CD4-positive, alpha-beta T cell treated with Interleukin-6 for 4 hours (primary cell): ENCODE results near the gene STK4.

Source experiments
- DNase-seq: peaks from one replicate; pipeline ENCODE4 v3.0.0-alpha.2; 2020; ENCODE audit warnings: mixed read lengths

STK4 gene

DNA sequence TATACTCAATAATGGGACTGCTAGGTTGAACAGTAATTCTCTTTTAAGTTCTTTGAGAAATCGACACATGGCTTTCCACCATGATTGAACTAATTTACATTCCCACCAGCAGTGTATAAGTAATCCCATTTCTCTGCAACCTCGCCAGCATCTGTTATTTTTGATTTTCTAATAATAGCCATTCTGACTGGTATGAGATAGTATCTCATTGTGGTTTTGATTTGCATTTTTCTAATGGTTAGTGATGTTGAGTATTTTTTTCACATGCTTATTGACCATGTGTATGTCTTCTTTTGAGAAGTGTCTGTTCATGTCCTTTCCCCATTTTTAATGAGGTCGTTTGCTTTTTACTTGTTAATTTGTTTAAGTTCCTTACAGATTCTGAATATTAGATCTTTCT, 66.5 kb downstream of the STK4 start:
- DNase-seq = no peak

DNA sequence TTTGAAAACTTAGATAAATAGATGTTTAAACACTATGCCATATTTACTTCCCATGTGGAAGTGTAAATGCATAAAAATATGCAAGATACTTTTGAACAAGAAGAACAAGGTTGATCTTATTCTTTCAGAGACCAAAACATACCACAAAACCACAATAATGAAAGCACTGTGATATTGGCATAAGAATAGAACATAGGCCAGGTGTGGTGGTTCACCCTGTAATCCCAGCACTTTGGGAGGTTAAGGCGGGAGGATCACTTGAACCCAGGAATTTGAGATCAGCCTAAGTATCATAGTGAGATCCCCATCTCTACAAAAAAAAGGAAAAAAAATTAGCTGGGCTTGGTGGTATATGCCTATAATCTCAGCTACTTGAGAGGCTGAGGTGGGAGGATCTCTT, 68.1 kb downstream of the STK4 start:
- DNase-seq = no peak

DNA sequence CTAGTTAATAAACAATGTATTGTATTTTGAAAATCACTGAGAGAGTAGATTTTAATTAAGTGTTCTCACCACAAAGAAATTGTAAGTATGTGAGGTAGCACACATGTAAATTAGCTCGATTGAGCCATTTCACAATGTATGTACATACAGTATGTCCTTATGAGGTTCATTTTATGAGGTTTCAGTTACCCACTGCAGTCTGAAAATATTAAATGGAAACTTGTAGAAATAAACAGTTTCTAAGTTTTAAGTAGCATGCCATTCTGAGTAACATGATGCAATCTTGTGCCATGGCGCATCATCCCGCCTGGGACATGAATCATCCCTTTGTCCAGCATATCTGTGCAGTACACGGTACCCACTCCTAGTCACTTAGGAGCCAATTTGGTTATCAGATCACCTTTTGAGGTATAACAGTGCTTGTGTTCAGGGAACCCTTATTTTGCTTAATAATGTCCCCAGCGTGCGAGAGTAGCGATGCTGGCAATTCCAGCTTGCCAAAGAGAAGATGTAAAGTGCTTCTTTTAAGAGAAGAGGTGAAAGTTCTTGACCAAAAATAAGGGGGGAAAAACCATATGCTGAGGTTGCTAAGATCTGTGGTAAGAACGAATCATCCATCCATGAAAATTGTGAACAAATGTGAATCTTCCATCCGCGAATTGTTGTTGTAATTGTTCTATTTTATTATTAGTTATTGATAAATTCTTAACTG, 69.9 kb downstream of the STK4 start:
- DNase-seq = peak; percentile 44

DNA sequence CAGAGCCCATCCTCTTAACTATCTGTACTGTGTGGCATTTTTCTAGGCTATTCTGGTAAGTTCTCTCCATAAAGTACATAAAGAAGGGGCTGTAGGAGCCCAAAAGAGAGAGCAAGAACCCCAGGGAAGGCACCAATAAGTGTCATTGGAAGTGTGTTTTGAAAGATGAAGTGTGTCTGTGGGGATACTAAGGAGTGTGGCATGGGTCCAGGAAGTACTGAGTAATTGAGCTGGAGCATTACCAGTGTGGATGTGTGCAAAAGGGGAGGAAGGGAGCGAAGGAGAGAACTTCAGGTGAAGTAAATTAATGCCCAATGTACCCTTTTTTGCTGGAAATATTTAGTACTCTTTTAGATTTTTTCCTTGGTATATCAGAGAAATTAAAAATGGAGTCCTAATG, 70.7 kb downstream of the STK4 start:
- no peak for DNase-seq

DNA sequence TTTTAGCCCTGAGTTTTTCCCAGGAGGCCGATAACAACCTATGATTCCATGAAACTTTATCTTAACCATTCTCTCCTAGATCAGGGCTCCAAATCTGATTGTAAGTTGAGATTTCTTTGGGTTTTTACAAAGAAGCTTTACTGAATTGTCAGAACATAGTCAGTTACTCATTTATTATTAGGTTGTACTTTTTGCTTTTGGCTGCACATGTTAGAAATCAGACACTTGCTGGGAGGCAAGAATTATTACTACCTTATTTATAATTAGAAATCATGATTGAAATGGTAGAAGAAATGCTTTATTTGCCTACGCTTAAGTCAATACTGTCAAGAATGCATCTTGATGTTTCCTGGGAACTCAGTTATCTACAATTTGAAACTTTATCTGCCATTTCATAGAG, 71.3 kb downstream of the STK4 start:
- no peak for DNase-seq

DNA sequence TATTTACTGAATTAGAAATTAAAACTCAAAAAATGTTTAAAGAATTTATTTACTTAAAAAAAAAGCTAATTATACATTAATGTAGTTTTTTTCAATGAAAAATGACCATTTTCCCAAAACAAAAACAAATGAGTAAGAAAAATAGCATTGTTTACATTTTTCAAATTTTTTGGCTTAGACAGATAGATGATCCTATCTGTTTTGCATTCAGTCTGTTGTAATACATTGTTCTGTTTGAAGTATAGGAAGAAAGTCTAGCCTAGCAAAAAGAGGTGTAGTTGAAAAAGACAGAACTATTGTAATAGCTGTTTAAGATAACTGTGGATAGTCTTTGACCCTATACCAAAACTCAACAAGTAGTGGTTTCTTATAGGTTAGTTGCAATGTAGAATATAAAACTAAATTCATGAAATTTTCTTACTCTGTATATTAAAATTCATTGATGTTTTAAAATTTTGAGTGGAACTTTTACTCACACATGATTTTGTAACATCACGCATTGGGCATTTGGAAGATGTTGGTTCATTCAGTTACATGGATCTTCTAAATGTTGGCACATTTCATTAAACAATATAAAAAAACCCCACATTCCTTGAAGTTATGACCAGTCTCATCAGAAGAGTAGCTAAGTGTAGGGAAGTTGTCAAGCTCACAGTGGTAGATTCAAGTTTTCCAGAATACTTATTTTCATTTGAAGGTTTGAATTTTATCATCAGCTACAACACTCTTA, 72.6 kb downstream of the STK4 start:
- no peak for DNase-seq

DNA sequence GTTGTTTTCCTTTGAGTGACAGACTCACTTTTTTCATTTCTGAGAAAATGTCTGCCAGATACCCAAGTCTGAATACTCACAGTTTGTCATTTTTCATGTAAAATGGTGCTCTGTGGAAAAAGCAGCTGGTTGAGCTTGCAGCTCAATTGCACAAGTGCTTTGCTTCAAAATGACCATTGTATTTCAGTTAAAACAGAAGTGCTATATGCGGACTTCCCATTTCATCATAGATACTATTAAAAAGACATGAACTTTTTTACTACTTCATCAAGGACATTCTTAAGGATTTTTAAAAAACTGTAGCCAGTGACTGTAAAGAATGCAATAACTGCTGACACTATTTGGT, 73.1 kb downstream of the STK4 start:
- DNase-seq = no peak

DNA sequence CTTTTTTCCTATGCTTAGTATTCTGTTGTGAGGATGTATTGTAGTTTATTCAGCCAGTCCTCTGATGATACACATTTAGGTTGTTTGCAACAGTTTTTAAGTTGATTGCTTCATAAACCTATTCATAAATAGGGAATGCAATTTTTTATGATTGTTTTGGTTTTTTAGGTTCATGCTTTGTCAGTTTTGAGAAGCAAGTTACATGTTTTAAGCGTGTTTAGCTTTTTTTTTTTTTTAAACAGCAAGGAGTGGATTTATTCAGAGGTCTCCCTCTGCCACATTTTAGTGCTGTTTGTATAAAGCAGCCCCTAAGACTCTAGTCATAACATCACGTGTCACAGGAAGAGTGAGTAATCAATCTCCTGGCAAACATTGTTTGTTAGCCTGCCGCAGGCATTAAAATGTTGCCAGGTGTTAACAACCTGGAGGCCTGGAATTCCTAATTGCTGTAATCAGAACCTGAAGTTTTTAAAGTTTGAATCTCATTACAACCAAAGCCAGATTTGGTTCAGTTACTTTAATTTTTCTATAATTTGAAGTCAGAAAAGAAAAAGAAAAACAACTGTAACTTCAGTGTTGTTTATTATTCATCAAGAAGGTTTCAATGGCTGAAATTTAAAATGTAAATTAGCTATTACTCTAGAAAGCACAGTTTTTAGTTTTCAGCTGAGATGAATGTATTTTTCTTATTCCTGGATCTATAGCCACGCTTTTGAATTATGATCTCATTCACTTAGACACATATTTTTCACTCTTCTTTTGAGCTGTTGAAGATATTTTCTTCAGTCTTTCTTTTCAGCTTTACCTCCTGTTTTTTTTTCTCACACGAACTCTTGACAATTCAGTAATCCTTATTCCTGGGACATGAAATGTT, 75.4 kb downstream of the STK4 start:
- DNase-seq = peak; percentile 30

DNA sequence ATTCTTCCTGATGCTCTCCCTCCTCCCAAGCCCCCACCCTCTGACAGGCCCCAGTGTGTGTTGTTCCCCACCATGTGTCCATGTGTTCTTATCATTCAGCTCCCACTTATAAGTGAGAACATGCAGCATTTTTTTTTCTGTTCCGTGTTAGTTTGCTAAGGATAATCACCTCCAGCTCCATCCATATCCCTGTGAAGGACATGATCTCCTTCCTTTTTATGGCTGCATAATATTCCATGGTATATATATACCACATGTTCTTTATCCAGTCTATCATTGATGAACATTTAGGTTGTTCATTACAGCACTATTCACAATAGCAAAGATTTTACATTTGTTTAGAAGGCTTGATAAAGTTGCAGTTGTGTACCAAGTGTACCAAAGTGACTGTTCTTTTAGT, 76.7 kb downstream of the STK4 start:
- DNase-seq = no peak

DNA sequence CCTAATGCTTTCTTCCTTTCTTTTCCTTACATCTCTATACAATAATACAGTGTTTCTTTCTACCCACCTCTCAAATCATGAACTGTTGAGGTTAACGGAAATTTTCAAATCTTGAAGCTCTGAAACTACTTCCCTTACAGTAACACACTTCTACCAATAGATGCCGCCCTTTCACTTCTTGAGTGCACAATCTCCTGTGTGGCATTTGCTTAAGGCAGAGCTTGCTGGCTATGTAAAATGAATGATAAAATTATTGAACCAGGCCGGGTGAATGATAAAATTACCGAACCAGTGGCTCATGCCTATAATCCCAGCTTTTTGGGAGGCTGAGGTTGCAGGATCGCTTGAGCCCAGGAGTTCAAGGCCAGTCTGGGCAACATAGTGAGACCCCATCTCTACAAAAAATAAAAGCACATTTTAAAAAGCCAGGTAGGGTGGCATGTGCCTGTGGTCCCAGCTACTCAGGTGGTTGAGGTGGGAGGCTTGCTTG, 77.8 kb downstream of the STK4 start:
- DNase-seq = peak; percentile 51

DNA sequence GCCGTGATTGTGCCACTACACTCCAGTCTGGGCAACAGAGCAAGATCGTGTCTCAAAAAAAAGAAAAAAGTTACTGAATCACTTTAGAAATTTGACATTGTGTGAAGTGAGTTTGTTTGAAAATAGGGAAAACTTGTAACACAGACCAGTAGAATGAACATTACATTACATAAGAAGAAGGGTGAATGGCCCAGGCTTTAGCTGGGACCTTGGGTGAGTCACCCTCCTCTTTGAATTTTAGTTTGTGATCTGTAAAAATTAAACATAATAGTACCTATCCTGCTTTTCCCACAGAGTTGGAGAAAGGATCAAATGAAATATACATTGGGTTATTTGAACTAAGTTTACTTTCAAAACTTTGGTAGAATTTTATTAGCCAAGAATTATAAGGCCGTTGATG, 78.3 kb downstream of the STK4 start:
- no peak for DNase-seq

DNA sequence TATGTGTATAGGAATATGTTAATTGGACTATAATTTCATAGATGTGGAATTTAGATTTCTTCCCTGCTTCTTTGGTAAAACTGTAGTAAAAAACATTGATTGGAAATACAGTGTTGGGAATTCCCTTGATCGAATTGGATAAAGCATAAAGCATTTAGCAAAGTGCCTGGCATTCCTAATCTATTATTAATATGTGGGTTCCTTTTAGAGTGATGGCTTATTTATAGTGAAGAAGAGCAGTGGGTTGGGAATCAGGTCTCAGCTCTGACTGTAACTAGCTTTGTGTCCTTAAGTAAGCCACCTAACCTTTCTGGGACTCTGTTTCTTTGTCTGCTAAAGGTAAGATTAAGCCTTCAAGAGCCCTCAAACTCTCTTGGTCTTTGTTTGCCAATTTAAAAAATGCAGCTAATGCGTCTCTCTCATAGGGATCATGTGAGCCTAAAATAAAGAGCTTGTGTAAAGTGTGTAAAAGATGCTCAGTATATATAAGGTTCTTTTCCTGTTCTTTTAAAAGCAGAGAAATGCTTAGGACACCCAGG, 81.3 kb downstream of the STK4 start:
- DNase-seq = no peak

DNA sequence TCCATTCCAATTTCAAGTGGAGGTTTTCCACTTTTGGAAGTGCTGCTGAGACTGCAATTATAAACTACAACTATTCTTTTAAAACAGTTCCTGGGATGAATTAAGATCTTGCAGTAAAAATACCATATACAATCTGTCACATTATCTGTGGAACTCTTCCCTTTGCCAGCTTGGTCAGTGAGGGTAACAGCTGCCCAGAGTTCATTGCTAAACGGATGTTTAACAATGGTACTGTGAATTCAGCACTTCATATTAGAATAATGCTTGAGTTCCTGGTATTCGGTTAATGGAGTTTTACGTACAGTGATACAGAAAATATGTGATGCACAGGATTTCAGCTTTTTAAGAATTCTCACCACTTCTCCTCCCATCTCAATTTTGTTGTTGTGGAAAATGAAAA, 83.1 kb downstream of the STK4 start:
- DNase-seq = no peak

DNA sequence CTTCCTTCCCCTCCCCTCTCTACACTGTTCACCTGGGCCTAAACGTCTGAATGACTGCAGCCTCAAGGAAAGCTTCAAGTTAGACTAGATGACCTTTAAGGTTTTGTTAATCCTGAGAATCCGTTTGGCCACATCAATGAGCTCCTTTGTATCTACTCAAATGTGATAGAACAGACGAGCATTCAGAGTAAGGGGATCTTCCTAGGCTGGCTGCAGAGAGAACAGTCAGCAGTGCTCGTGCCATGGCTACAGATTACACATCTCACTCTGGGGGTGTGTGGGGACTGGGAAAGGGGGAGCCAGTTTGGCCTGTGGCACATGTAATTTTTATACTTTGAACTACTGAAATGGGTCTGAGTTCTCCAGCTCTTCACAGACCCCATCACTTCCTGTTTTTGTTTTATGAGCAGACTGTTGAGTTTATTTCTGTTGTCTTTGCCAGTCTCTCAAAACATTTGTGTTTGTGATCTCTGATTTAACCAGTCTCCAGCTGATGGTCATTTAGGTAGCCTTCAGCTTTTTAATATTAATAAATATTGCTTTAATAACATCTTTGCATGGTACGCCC, 83.7 kb downstream of the STK4 start:
- DNase-seq = peak; percentile 17

DNA sequence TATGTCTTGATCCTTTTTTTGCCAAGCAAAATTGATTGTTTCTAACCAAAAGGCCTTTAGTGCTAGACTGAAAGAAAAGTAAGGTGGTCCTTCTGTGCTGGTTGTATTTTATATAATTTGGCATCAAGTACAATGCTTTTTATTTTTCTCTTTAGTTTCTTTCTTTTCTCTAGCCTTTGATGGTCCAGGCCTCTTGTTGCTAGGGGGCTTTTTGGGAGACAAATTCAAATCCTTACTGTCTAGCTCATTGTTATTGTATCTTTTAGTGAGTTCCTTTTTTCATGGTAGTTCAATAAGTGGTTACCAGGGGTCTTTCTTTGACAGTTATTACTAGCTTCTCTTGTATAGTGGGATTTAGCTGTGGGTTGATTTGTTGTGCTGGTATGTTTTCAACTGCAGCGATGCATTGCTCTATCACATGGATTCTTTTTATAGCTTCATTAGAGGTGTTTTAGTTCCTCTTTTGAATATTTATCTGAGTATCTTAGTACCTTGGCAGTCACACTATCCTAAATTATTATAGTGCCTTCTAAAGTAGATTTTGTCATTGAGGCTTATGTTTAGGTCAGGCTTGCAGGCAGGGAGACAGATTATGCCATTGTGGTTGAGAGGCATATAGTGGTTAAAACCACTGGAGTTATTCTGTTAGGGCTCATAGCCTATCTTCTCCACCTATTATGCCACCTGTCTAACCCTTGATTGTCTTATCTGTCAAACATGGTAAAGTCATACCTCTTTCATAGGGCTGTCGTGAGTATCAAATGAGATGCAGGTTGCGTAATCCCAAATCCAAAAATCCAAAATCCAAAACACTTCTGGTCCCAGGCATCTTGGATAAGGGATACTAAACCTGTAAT, 85.1 kb downstream of the STK4 start:
- peak; percentile 6 for DNase-seq

DNA sequence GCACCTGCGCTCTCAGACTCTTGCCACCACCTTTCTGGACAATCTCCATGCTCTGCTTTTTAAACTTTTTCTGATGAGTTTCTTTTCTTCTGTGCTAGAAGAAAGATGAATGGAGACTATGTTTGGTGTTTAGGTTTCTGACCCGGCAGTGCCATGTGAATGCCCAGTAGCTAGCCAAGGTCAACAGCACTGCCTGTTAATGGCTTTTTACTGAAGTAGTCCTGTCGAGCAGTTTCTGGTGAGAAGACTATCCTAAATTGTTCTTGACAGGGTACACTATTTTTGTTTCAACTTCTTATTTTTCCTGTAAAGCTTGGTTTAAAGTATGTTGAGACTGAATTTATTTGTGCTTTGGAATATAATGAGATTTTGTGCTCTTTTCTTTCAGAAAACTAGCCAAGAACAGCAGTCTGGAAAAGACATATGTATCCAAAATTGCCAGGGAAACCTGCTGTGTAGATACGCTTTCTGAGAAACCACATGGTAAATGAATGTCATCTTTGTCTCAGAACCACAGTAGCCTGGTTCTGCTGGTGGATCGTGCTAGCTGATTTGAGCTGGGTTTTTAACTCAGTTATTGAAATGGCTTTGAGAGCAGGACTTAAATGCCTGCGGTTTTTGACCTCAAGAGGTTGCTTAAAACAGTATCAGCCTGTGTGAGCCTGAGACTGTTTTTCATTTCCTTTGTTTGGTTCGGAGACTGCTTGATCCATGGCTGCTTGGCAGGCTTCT, 86.6 kb downstream of the STK4 start:
- peak; percentile 31 for DNase-seq

DNA sequence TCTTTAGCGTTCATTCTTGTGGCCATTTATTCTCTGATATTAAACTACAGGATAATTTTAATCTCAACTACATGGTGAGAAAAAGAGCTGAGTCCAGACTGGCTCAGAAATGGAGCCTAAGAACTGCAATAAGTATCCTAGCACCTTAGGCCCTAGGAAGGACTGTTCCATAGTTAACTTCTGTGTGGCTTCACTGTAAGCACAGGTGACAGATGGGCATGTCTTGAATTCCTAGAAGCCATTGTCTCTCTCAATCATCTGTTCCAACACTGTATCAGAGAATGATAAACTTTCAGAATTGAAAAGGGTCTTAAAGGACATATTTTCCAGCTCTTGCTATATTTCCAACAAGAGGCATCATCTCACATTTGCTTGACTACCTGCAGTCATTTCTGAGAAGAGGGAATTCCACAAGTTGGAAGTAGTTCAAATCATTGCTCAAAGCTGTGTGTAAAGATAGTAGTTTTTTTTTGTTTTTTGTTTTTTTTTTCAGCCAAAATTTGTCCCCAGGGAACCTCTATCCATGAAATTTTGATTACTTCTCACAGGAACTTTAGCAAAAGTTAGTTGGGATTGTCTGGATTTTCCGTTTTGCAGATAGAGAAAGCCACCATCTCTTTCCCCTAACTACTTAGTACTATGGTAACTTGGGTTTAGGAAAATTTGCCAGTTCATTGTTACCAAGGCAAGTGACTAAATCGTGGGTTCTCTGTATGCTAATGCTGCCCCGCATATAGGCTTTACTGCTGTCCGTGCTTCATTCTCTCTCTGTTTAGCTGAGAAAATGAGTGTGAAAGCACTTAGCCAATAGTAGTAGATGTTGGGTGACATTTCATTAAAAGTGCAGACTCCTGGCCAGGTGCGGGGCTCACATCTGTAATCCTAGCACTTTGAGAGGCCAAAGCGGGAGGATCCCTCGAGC, 87.4 kb downstream of the STK4 start:
- DNase-seq = no peak

DNA sequence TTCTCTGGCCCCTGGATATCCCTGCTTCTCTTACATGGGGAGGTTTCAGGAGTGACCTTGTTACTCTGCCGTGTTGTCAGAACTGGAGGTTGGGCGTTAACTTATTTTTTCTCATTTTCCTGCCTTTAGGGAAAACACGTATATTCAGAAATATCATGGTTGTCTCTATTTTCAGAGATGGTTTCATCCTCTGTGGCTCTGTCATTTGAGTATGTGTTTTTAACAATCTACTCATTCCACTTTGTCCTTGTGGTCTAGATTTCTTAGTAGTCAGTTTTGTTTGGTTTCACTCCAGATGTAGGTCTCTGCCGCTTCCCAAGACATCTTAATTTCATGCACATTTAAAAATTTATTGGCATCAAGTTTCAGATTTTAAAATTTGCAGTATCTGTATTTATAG, 88.7 kb downstream of the STK4 start:
- DNase-seq = no peak

DNA sequence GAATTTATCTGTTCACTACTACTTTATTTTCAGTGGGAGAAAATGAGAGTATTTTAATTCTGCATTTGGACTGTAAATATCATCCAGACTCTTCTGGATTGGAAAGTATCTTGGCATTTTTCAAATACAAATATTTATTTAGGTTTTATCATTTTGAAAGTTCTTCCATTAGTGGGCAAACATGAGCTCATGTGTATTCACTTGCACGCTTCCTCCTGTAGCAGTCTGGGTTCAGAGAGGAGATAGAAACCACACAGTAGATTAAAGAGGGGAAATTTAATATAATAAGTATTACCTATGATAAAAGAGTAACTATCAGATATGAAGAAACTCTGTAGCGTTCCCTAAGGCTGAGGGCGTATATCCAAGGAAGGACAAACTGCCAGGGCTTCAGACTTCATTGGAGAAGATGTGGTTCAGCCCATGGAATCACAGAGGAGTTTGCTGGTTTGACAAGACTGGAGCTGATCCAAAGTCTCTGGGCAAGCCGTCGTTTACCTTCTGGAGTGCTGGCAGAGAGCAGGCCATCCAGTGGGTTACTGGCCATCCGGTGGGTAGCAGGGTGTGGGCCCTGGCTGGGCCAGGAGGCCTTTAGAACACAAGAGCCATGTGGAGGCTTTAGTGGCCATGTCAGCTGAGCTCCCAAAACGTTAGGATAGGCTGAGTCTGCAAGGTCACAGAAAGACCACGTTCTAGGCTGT, 90.3 kb downstream of the STK4 start:
- DNase-seq = no peak
